Stimulated activated CD8-positive, alpha-beta memory T cell treated with anti-CD3 and anti-CD28 coated beads, Interleukin-4, amount 100 ng/mL, for 24 hours (primary cell): ENCODE measurements around the gene THSD1.
"Not testable (repeated sequence)": the region's sequence is repeated elsewhere in the genome, so short reads cannot be mapped to it uniquely, and the experiment has no call there.

Experiments
- DNase-seq: peaks from one replicate; pipeline ENCODE4 v3.0.0-alpha.2; 2020; ENCODE audit warnings: low read depth

Gene THSD1

GRCh38 chr13:52353193-52353592 is 52.8 kb downstream of the THSD1 start:
- DNase-seq, result no peak

- no peak for DNase-seq
Observed at GRCh38 chr13:52348983-52349780, 56.8 kb downstream of the THSD1 start.

GRCh38 chr13:52348071-52348470 is 57.9 kb downstream of the THSD1 start:
- no peak for DNase-seq

GRCh38 chr13:52345631-52346251 is 60.2 kb downstream of the THSD1 start:
- no peak for DNase-seq

- DNase-seq, result no peak
Observed at GRCh38 chr13:52345048-52345447, 60.9 kb downstream of the THSD1 start.

- DNase-seq, result no peak
Observed at GRCh38 chr13:52344108-52344507, 61.9 kb downstream of the THSD1 start.

GRCh38 chr13:52342203-52342602 is 63.8 kb downstream of the THSD1 start:
- not testable (repeated sequence) for DNase-seq

- DNase-seq, result not testable (repeated sequence)
Observed at GRCh38 chr13:52337828-52338455, 68.0 kb downstream of the THSD1 start.

- not testable (repeated sequence) for DNase-seq
Observed at GRCh38 chr13:52334107-52334506, 71.9 kb downstream of the THSD1 start.

GRCh38 chr13:52331844-52332243 is 74.1 kb downstream of the THSD1 start:
- not testable (repeated sequence) for DNase-seq
